B cell (primary cell): ENCODE results near the gene CHST11. TPM values are rescaled to one million over a fixed set of nuclear protein-coding genes. Genes with fewer than 3 reads are reported as not detected.

Experiments used
- ATAC-seq: fragments of 200-7000 bp; cut with Tn5 transposase; one replicate; pipeline ENCODE4 v1.10.0; 2021; ENCODE audit warnings: low read depth, mild to moderate bottlenecking, moderate number of reproducible peaks, moderate library complexity
- CTCF ChIA-PET: fragments of 350-600 bp; sonication (Branson Sonifier 250); formaldehyde crosslinking; loops from one replicate; lab custom pipeline; 2021; ENCODE audit warnings: antibody characterized with exemption, inconsistent platforms; lab: Charles Lee
- POLR2A ChIA-PET: fragments of 350-600 bp; sonication (Branson Sonifier 250); formaldehyde crosslinking; loops from one replicate; lab custom pipeline; 2021; ENCODE audit warnings: antibody characterized with exemption; lab: Charles Lee
- DNase-seq: peaks from one replicate; pipeline ENCODE4 v3.0.0; 2013
- H2AFZ ChIP-seq: 2 replicates; pipeline ENCODE4 v1.6.1; 2012; ENCODE audit warnings: mild to moderate bottlenecking, low read depth, low read length; ENCODE audit not compliant: insufficient read depth, poor library complexity, severe bottlenecking
- H3K27ac ChIP-seq, 2 donors: 1 replicate in 1 of 2; 2 replicates in 1 of 2; pipeline ENCODE4 v1.5.1; 2012 to 2013; ENCODE audit warnings: low read length in 2 of 2, mild to moderate bottlenecking in 2 of 2, moderate library complexity in 1 of 2
- H3K27me3 ChIP-seq, 4 experiments: fragments of 200-600 bp in 1 of 4; sonication (generic) in 1 of 4; replicated peaks in 1 of 4; 1 replicate in 2 of 4; 2 replicates in 2 of 4; pipeline versions ENCODE4 v1.6.1 to v1.7.0; 2013 to 2016; ENCODE audit warnings: low read length in 3 of 4, mild to moderate bottlenecking in 2 of 4, mixed read lengths in 1 of 4, moderate library complexity in 1 of 4; ENCODE audit not compliant: insufficient read depth in 4 of 4, control insufficient read depth in 3 of 4; ENCODE audit errors: control extremely low read depth in 1 of 4
- H3K36me3 ChIP-seq, 2 experiments: replicated peaks in 1 of 2; 1 replicate in 1 of 2; 2 replicates in 1 of 2; pipeline versions ENCODE4 v1.6.1 to v1.7.1; 2013; ENCODE audit warnings: low read length in 1 of 2; ENCODE audit not compliant: insufficient read depth in 2 of 2, control insufficient read depth in 1 of 2; ENCODE audit errors: control extremely low read depth in 1 of 2, extremely low read depth in 1 of 2
- H3K4me1 ChIP-seq, 2 donors: fragments of 200-600 bp in 1 of 2; sonication (generic) in 1 of 2; 1 replicate in 1 of 2; 2 replicates in 1 of 2; pipeline versions ENCODE4 v1.5.1 to v1.6.1; 2013 to 2017; ENCODE audit warnings: low read length in 2 of 2; ENCODE audit not compliant: control insufficient read depth in 2 of 2, insufficient read depth in 2 of 2
- H3K4me2 ChIP-seq: replicated peaks from 2 replicates; pipeline ENCODE3; 2012; ENCODE audit warnings: mild to moderate bottlenecking, low read depth, low read length; ENCODE audit not compliant: poor library complexity, severe bottlenecking
- H3K4me3 ChIP-seq, 5 experiments: fragments of 200-600 bp in 1 of 5; sonication (generic) in 1 of 5; 1 replicate in 3 of 5; 2 replicates in 2 of 5; pipeline versions ENCODE4 v1.5.1 to v1.7.0; 2011 to 2016; ENCODE audit warnings: low read length in 4 of 5, mild to moderate bottlenecking in 4 of 5, low read depth in 2 of 5, control low read depth in 1 of 5, moderate library complexity in 1 of 5; ENCODE audit not compliant: insufficient read depth in 1 of 5; ENCODE audit errors: control extremely low read depth in 1 of 5, extremely low read depth in 1 of 5
- H3K79me2 ChIP-seq: fragments of 200-600 bp; sonication (generic); one replicate; pipeline ENCODE4 v1.6.0; 2016; ENCODE audit warnings: low read length; ENCODE audit not compliant: control insufficient read depth, insufficient read depth
- H3K9ac ChIP-seq: fragments of 200-600 bp; sonication (generic); 2 replicates; pipeline ENCODE4 v1.6.1; 2017; ENCODE audit warnings: mild to moderate bottlenecking, low read length, moderate library complexity
- H3K9me3 ChIP-seq, 3 donors: one replicate each; pipeline versions ENCODE4 v1.6.1 to v1.7.1; 2013; ENCODE audit warnings: low read length in 2 of 3; ENCODE audit not compliant: control insufficient read depth in 2 of 3, insufficient read depth in 1 of 3; ENCODE audit errors: control extremely low read depth in 1 of 3
- H4K20me1 ChIP-seq: 2 replicates; pipeline ENCODE4 v1.6.0; 2012; ENCODE audit warnings: mild to moderate bottlenecking, low read length; ENCODE audit not compliant: insufficient read depth, control insufficient read depth, poor library complexity, severe bottlenecking
- H3K27ac Mint-ChIP-seq: one replicate; pipeline ENCODE4 v1.8.0; 2021; ENCODE audit warnings: mixed read lengths
- H3K27me3 Mint-ChIP-seq: one replicate; pipeline ENCODE4 v1.8.0; 2021; ENCODE audit warnings: mixed read lengths
- H3K4me1 Mint-ChIP-seq: one replicate; pipeline ENCODE4 v1.8.0; 2021; ENCODE audit warnings: mixed read lengths
- H3K4me3 Mint-ChIP-seq: one replicate; pipeline ENCODE4 v1.8.0; 2021; ENCODE audit warnings: mixed read lengths
- H3K9me3 Mint-ChIP-seq: one replicate; pipeline ENCODE4 v1.8.0; 2022; ENCODE audit warnings: mixed read lengths; ENCODE audit not compliant: insufficient read depth
- CTCF ChIP-seq: fragments of 200-600 bp; IDR thresholded peaks from one replicate; pipeline ENCODE4 v1.8.0; 2022; ENCODE audit warnings: antibody characterized with exemption, mild to moderate bottlenecking
- EZH2 ChIP-seq: IDR thresholded peaks from 2 replicates; pipeline ENCODE4 v1.6.1; 2012; ENCODE audit warnings: borderline replicate concordance, low read depth, mild to moderate bottlenecking, moderate library complexity, low read length; ENCODE audit not compliant: insufficient read depth, poor library complexity, severe bottlenecking
- WGBS: methylation state at CpG from one replicate; pipeline ENCODE4 v1.1.5; 2013; ENCODE audit warnings: missing lambda C conversion rate; ENCODE audit not compliant: insufficient coverage; 5-methylcytosine and 5-hydroxymethylcytosine counted together
- intact Hi-C: fragments of 100-400 bp; cut with micrococcal nuclease; formaldehyde crosslinking; loops from one replicate; pipeline ENCODE4 v1.10.0; 2022
- polyA plus RNA-seq: library from polyadenylated mRNA; depleted of rRNA; stranded (reverse); fragments of >200 nt; gene quantifications from 2 replicates; pipeline ENCODE4 v1.2.3, GENCODE V29; 2012
- total RNA-seq, 2 donors: library from RNA; stranded (reverse); fragments of 120-200 nt in 1 of 2; gene quantifications; 1 replicate in 1 of 2; 2 replicates in 1 of 2; pipeline versions ENCODE4 v1.2.3 to v1.2.4, GENCODE V29; 2013 to 2022

CHST11 gene
- total and polyA plus RNA-seq, 2 donors (not counting 1 experiment from before 2014, with no cell fraction given) = 46.3 to 152 TPM

- peaks cover 39 to 53% of the 10 kb centered on the region in 2 donors for H3K4me1 ChIP-seq
- peaks cover 87% of the 10 kb centered on the region for H3K79me2 ChIP-seq
- no peaks in the 10 kb centered on the region for H3K36me3 ChIP-seq
- peak; percentile 63 for DNase-seq
- ATAC-seq = peak; percentile 62
- H3K27me3 ChIP-seq = no peaks in the 10 kb centered on the region
- H3K27me3 Mint-ChIP-seq = no peaks in the 10 kb centered on the region
- 13% methylated on average over 4 of the region's 6 CpGs for WGBS
- POLR2A ChIA-PET = no interaction called here
- H3K9ac ChIP-seq = peak overlapping the region; percentile 7
- CTCF ChIA-PET = interaction anchor here (0.7 to 2.2 kb wide), 2 partner anchors 212 to 288 kb away, joined by 3 to 14 read pairs; no protein-coding TSS in a partner anchor
- H2AFZ ChIP-seq = no peak overlapping the region
- no peak overlapping the region for H3K4me3 ChIP-seq
- no peak overlapping the region for H3K27ac ChIP-seq
- peak overlapping the region; percentile 62 for H3K4me3 Mint-ChIP-seq
- H3K4me2 ChIP-seq = peak overlapping the region; percentile 53
- H4K20me1 ChIP-seq = peaks cover 57% of the 10 kb centered on the region
- peaks cover 74% of the 10 kb centered on the region for H3K4me1 Mint-ChIP-seq
- H3K9me3 Mint-ChIP-seq = no peaks in the 10 kb centered on the region
- peak overlapping the region; percentile 71 for H3K27ac Mint-ChIP-seq
- peaks cover 0 to 3% (median 0%) of the 10 kb centered on the region in 3 donors for H3K9me3 ChIP-seq
- intact Hi-C loops = loop anchor here (2.0 kb wide), 2 partner anchors 23 to 87 kb away; no protein-coding TSS in a partner anchor
- TF ChIP-seq CTCF = no peak
- TF ChIP-seq EZH2 = no peak
Measured at GRCh38 chr12:104669851-104670337, 213.1 kb downstream of the CHST11 start.
